Measurements from ENCODE around the gene PRSS21.

The PRSS21 gene

GRCh38 chr16:2786061-2786825 is 30.8 kb upstream of the PRSS21 start:
- H3K79me2 ChIP-seq (ENCODE audit: control insufficient read depth, low read length): no peaks in the 10 kb centered on the region
- H3K27me3 ChIP-seq (ENCODE audit: control insufficient read depth, low read length): peaks cover 23% of the 10 kb centered on the region
- H3K9me2 ChIP-seq (replicated peaks; ENCODE audit: control insufficient read depth, low read length): no peaks in the 10 kb centered on the region
- no peaks in the 10 kb centered on the region for H4K20me1 ChIP-seq (ENCODE audit: control insufficient read depth, insufficient read depth, low read depth, low read length)
- H3F3A ChIP-seq (ENCODE audit: control insufficient read depth, insufficient read depth): no peaks in the 10 kb centered on the region
- H3K36me3 ChIP-seq (ENCODE audit: control insufficient read depth, low read length): no peaks in the 10 kb centered on the region
- H3K4me1 ChIP-seq (ENCODE audit: control insufficient read depth, low read length): peaks cover 7% of the 10 kb centered on the region; the same call in 1 of the 2 replicates
- no peak overlapping the region for H3K4me2 ChIP-seq (ENCODE audit: low read length)
- no peak overlapping the region for H3K27ac ChIP-seq (ENCODE audit: low read depth, low read length)
- no peaks in the 10 kb centered on the region for H3K9me3 ChIP-seq (ENCODE audit: control insufficient read depth, insufficient read depth, low read length)
- no peak overlapping the region for H3K4me3 ChIP-seq (ENCODE audit: low read length)
- no peak for TF ChIP-seq CTCF (IDR thresholded peaks at IDR 0.05; ENCODE audit: low read depth, low read length, poor library complexity, severe bottlenecking)
- TF ChIP-seq EZH2phosphoT487 (IDR thresholded peaks at IDR 0.05; ENCODE audit: borderline replicate concordance, low read length): no peak

GRCh38 chr16:2786826-2787151 is 30.2 kb upstream of the PRSS21 start:
- peaks cover 23% of the 10 kb centered on the region for H3K27me3 ChIP-seq (ENCODE audit: control insufficient read depth, low read length)
- H3K4me1 ChIP-seq (ENCODE audit: control insufficient read depth, low read length): peaks cover 7% of the 10 kb centered on the region; the same call in 1 of the 2 replicates
- H3K79me2 ChIP-seq (ENCODE audit: control insufficient read depth, low read length): no peaks in the 10 kb centered on the region
- TF ChIP-seq CTCF (IDR thresholded peaks at IDR 0.05; ENCODE audit: low read depth, low read length, poor library complexity, severe bottlenecking): no peak
- TF ChIP-seq EZH2phosphoT487 (IDR thresholded peaks at IDR 0.05; ENCODE audit: borderline replicate concordance, low read length): no peak
- no peaks in the 10 kb centered on the region for H4K20me1 ChIP-seq (ENCODE audit: control insufficient read depth, insufficient read depth, low read depth, low read length)
- H3F3A ChIP-seq (ENCODE audit: control insufficient read depth, insufficient read depth): no peaks in the 10 kb centered on the region
- no peaks in the 10 kb centered on the region for H3K9me3 ChIP-seq (ENCODE audit: control insufficient read depth, insufficient read depth, low read length)
- no peak overlapping the region for H3K27ac ChIP-seq (ENCODE audit: low read depth, low read length)
- no peaks in the 10 kb centered on the region for H3K9me2 ChIP-seq (replicated peaks; ENCODE audit: control insufficient read depth, low read length)
- no peaks in the 10 kb centered on the region for H3K36me3 ChIP-seq (ENCODE audit: control insufficient read depth, low read length)
- H3K4me3 ChIP-seq (ENCODE audit: low read length): no peak overlapping the region
- no peak overlapping the region for H3K4me2 ChIP-seq (ENCODE audit: low read length)

GRCh38 chr16:2787406-2787805 is 29.6 kb upstream of the PRSS21 start, which contains the start of gene PRSS33:
TSS of gene PRSS33 (minus strand) at chr16:2787560. CDS start at chr16:2786547, 1,013 bp downstream.
- Histone ChIP-seq H3K9me2 (replicated peaks; ENCODE audit: control insufficient read depth, low read length) (no peaks in the 10 kb centered on the region), H3K27me3 (ENCODE audit: control insufficient read depth, low read length) (peaks cover 23% of the 10 kb centered on the region), H3K79me2 (ENCODE audit: control insufficient read depth, low read length) (no peaks in the 10 kb centered on the region), H4K20me1 (ENCODE audit: control insufficient read depth, insufficient read depth, low read depth, low read length) (no peaks in the 10 kb centered on the region), H3K4me2 (ENCODE audit: low read length) (no peak within 1 kb of the TSS), H3K9me3 (ENCODE audit: control insufficient read depth, insufficient read depth, low read length) (no peaks in the 10 kb centered on the region), H3K27ac (ENCODE audit: low read depth, low read length) (no peak within 1 kb of the TSS), H3F3A (ENCODE audit: control insufficient read depth, insufficient read depth) (no peaks in the 10 kb centered on the region), H3K36me3 (ENCODE audit: control insufficient read depth, low read length) (no peaks in the 10 kb centered on the region), H3K4me1 (ENCODE audit: control insufficient read depth, low read length) (peaks cover 7% of the 10 kb centered on the region; the same call in 1 of the 2 replicates), H3K4me3 (ENCODE audit: low read length) (no peak within 1 kb of the TSS)
- TF ChIP-seq EZH2phosphoT487 (IDR thresholded peaks at IDR 0.05; ENCODE audit: borderline replicate concordance, low read length) (no peak), CTCF (IDR thresholded peaks at IDR 0.05; ENCODE audit: low read depth, low read length, poor library complexity, severe bottlenecking) (no peak)

All from DOHH2 (cell line).